KMS-11 (cell line): ENCODE measurements around the gene PLEKHA5.

Experiments
- H2AFZ ChIP-seq: fragments of 200-600 bp; sonication (generic); 2 replicates; pipeline ENCODE4 v1.6.1; 2016; ENCODE audit warnings: antibody characterized with exemption, mixed run types, low read depth
- H3K27ac ChIP-seq: fragments of 200-600 bp; sonication (generic); 2 replicates; pipeline ENCODE4 v1.6.1; 2016; ENCODE audit warnings: mild to moderate bottlenecking, mixed run types
- H3K27me3 ChIP-seq: fragments of 200-600 bp; sonication (generic); 2 replicates; pipeline ENCODE4 v1.6.1; 2017; ENCODE audit warnings: mild to moderate bottlenecking, low read depth, mixed run types, moderate library complexity; ENCODE audit not compliant: insufficient read depth
- H3K36me3 ChIP-seq: fragments of 200-600 bp; sonication (generic); 2 replicates; pipeline ENCODE4 v1.6.1; 2017; ENCODE audit warnings: mild to moderate bottlenecking, mixed run types; ENCODE audit not compliant: insufficient read depth
- H3K4me1 ChIP-seq: fragments of 200-600 bp; sonication (generic); 2 replicates; pipeline ENCODE4 v1.6.1; 2016; ENCODE audit warnings: mild to moderate bottlenecking, low read depth, mixed run types; ENCODE audit not compliant: poor library complexity, severe bottlenecking
- H3K4me2 ChIP-seq: fragments of 200-600 bp; sonication (generic); 2 replicates; pipeline ENCODE4 v1.7.0; 2016; ENCODE audit warnings: mild to moderate bottlenecking, mixed run types
- H3K4me3 ChIP-seq: fragments of 200-600 bp; sonication (generic); IDR thresholded peaks from 2 replicates; pipeline ENCODE4 v1.6.1; 2017; ENCODE audit warnings: low read depth, low read length, mixed read lengths; ENCODE audit not compliant: insufficient read depth
- H3K79me2 ChIP-seq: fragments of 200-600 bp; sonication (generic); 2 replicates; pipeline ENCODE4 v1.6.1; 2016; ENCODE audit warnings: low read depth, mixed run types; ENCODE audit not compliant: insufficient read depth
- H3K9ac ChIP-seq: fragments of 200-600 bp; sonication (generic); 2 replicates; pipeline ENCODE4 v1.6.1; 2016; ENCODE audit warnings: mild to moderate bottlenecking, mixed run types
- H4K20me1 ChIP-seq: fragments of 200-600 bp; sonication (generic); 2 replicates; pipeline ENCODE4 v1.6.1; 2016; ENCODE audit warnings: mild to moderate bottlenecking, mixed run types; ENCODE audit not compliant: insufficient read depth
- TF ChIP-seq, protein P1 (sequence below): fragments of 200-600 bp; sonication (generic); conservative IDR thresholded peaks from 2 replicates; pipeline ENCODE4 v1.6.1; 2017; ENCODE audit warnings: low read depth, mild to moderate bottlenecking, antibody characterized with exemption, low read length, moderate library complexity, mixed read lengths

PLEKHA5 gene

DNA sequence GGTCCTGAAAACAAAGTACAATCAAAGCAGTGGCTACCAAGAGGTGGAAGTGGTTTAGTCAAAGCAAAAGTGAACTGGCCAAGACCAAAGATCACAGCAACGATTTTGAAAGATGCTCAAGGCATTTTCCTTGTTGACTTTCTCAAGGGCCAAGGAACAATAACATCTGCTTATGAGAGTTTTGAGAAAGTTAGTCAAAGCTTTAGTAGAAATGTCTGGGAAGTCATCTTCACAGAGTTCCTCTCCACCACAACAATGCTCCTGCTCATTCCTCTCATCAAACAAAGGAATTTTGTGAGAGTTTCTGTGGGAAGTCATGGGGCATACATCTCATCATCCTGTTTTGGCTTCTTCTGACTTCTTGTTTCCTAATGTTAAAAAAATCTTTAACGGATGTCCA, 80.1 kb downstream of the PLEKHA5 start:
- H3K4me1 ChIP-seq, result peaks cover 14% of the 10 kb centered on the region

DNA sequence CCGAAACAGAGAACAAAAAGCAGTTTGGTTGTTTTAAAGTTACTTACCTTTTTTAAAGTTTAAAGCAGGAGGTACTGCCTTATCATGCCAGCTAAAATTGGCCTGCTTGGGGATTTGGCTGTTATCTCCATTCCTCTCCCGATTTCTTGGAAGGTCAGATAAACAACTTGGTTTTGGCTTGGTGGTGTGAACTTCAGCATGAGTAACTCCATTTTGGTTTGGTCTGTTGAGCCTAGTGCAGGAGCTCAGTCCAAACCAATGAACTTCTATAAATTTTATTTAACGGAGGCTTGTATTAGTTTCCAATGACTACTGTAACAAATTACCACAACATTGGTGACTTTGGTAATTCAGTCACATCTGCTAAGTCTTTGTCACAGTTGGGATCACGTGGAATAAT, 82.3 kb downstream of the PLEKHA5 start:
- H3K4me2 ChIP-seq, result no peak overlapping the region
- H3K4me1 ChIP-seq, result peaks cover 27% of the 10 kb centered on the region
- H3K9ac ChIP-seq, result no peak overlapping the region
- no peaks in the 10 kb centered on the region for H3K36me3 ChIP-seq
- H3K27me3 ChIP-seq, result no peaks in the 10 kb centered on the region
- H3K4me3 ChIP-seq, result no peak overlapping the region
- H2AFZ ChIP-seq, result no peak overlapping the region
- H4K20me1 ChIP-seq, result no peaks in the 10 kb centered on the region
- no peaks in the 10 kb centered on the region for H3K79me2 ChIP-seq
- no peak overlapping the region for H3K27ac ChIP-seq
- TF ChIP-seq, protein P1, sequence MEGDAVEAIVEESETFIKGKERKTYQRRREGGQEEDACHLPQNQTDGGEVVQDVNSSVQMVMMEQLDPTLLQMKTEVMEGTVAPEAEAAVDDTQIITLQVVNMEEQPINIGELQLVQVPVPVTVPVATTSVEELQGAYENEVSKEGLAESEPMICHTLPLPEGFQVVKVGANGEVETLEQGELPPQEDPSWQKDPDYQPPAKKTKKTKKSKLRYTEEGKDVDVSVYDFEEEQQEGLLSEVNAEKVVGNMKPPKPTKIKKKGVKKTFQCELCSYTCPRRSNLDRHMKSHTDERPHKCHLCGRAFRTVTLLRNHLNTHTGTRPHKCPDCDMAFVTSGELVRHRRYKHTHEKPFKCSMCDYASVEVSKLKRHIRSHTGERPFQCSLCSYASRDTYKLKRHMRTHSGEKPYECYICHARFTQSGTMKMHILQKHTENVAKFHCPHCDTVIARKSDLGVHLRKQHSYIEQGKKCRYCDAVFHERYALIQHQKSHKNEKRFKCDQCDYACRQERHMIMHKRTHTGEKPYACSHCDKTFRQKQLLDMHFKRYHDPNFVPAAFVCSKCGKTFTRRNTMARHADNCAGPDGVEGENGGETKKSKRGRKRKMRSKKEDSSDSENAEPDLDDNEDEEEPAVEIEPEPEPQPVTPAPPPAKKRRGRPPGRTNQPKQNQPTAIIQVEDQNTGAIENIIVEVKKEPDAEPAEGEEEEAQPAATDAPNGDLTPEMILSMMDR, result no peak

More for the DNA sequence above, 80.1 kb downstream of the PLEKHA5 start:
- TF ChIP-seq, protein P1, result no peak
- H3K4me3 ChIP-seq, result no peak overlapping the region
- no peaks in the 10 kb centered on the region for H4K20me1 ChIP-seq
- H3K4me2 ChIP-seq, result no peak overlapping the region
- H2AFZ ChIP-seq, result no peak overlapping the region
- H3K36me3 ChIP-seq, result no peaks in the 10 kb centered on the region
- H3K9ac ChIP-seq, result no peak overlapping the region
- no peaks in the 10 kb centered on the region for H3K79me2 ChIP-seq
- no peak overlapping the region for H3K27ac ChIP-seq
- H3K27me3 ChIP-seq, result no peaks in the 10 kb centered on the region

DNA sequence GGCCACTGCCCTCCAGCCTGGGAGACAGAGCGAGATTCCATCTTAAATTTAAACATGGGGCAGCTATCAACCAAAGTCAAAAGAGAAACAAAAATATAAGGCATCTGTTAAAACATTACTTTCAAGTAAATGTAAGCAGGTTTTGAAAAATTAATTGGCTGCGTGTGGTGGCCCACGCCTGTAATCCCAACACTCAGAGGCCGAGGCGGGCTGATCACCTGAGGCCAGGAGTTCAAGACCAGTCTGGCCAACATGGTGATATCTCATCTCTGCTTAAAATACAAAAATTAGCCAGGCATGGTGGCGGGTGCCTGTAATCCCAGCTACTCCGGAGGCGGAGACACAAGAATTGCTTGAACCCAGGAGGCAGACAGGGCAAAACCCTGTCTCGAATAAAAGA, 82.7 kb downstream of the PLEKHA5 start:
- Histone ChIP-seq H3K36me3 (no peaks in the 10 kb centered on the region), H3K79me2 (no peaks in the 10 kb centered on the region), H4K20me1 (no peaks in the 10 kb centered on the region), H3K4me1 (peaks cover 27% of the 10 kb centered on the region), H3K9ac (no peak overlapping the region), H3K4me3 (no peak overlapping the region), H3K4me2 (no peak overlapping the region), H2AFZ (no peak overlapping the region), H3K27ac (no peak overlapping the region), H3K27me3 (no peaks in the 10 kb centered on the region)
- TF ChIP-seq, protein P1, result no peak

DNA sequence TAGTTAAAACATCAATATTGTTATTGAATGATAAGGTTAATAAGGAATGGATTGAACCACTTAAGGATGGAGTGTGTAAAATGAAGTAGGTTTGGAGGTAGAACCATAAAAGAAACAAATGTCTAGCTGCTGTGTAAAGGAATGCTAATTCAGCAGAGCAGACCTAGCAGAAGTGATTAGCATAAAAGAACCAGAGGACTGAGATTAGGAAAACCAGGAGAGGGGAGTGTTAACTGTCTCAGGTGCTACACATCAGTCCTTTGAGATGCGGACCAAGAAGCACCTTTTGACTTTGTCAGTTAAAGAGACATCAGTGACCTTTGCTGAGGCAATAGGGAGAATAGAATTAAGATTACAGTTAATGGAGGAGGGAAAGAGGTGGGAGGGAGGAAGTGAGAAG, 84.5 kb downstream of the PLEKHA5 start:
- Histone ChIP-seq H3K4me1 (peaks cover 27% of the 10 kb centered on the region), H3K36me3 (no peaks in the 10 kb centered on the region), H3K79me2 (no peaks in the 10 kb centered on the region), H3K4me2 (peak overlapping the region; percentile 60), H3K4me3 (no peak overlapping the region), H3K27me3 (no peaks in the 10 kb centered on the region), H3K27ac (peak overlapping the region; percentile 17; the same call in 1 of the 2 replicates), H4K20me1 (no peaks in the 10 kb centered on the region), H3K9ac (no peak overlapping the region), H2AFZ (no peak overlapping the region)
- TF ChIP-seq, protein P1, result no peak
